Endothelial cell of umbilical vein (primary cell): ENCODE measurements around the gene ARHGAP42.

Source experiments
- POLR2AphosphoS5 ChIP-seq: IDR thresholded peaks from 2 replicates; pipeline ENCODE4 v1.6.1; 2012; ENCODE audit warnings: low read depth, mild to moderate bottlenecking, control low read depth, low read length, moderate library complexity; ENCODE audit not compliant: insufficient read depth
- TF ChIP-seq, protein P1 (sequence below), 2 donors: IDR thresholded peaks; 1 replicate in 1 of 2; 2 replicates in 1 of 2; pipeline ENCODE4 v1.5.1; 2011; ENCODE audit warnings: low read length in 2 of 2, mild to moderate bottlenecking in 2 of 2, moderate library complexity in 2 of 2, control low read depth in 1 of 2, inconsistent platforms in 1 of 2, low read depth in 1 of 2; ENCODE audit not compliant: insufficient read depth in 1 of 2; ENCODE audit errors: extremely low read depth in 1 of 2
- TF ChIP-seq, protein P2 (sequence below): IDR thresholded peaks from 2 replicates; pipeline ENCODE4 v1.6.1; 2011; ENCODE audit not compliant: insufficient read depth, insufficient read length

- TF ChIP-seq, protein P1, sequence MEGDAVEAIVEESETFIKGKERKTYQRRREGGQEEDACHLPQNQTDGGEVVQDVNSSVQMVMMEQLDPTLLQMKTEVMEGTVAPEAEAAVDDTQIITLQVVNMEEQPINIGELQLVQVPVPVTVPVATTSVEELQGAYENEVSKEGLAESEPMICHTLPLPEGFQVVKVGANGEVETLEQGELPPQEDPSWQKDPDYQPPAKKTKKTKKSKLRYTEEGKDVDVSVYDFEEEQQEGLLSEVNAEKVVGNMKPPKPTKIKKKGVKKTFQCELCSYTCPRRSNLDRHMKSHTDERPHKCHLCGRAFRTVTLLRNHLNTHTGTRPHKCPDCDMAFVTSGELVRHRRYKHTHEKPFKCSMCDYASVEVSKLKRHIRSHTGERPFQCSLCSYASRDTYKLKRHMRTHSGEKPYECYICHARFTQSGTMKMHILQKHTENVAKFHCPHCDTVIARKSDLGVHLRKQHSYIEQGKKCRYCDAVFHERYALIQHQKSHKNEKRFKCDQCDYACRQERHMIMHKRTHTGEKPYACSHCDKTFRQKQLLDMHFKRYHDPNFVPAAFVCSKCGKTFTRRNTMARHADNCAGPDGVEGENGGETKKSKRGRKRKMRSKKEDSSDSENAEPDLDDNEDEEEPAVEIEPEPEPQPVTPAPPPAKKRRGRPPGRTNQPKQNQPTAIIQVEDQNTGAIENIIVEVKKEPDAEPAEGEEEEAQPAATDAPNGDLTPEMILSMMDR (IDR thresholded peaks at IDR 0.05; ENCODE audit: extremely low read depth in 1 of 2, insufficient read depth in 1 of 2, low read depth in 1 of 2, low read length in 2 of 2): no peak
- TF ChIP-seq, protein P2, sequence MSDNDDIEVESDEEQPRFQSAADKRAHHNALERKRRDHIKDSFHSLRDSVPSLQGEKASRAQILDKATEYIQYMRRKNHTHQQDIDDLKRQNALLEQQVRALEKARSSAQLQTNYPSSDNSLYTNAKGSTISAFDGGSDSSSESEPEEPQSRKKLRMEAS: no peak
- no peak for TF ChIP-seq POLR2AphosphoS5
Observed at GRCh38 chr11:100922121-100922520, 235.0 kb downstream of the ARHGAP42 start.
